GM21515 (cell line): ENCODE results near the gene ZDHHC18.

Experiments
- ATAC-seq: cut with Tn5 transposase; IDR thresholded peaks from one replicate; pipeline ENCODE4 v1.9.1; 2021; ENCODE audit not compliant: unreplicated experiment

Gene ZDHHC18, protein sequence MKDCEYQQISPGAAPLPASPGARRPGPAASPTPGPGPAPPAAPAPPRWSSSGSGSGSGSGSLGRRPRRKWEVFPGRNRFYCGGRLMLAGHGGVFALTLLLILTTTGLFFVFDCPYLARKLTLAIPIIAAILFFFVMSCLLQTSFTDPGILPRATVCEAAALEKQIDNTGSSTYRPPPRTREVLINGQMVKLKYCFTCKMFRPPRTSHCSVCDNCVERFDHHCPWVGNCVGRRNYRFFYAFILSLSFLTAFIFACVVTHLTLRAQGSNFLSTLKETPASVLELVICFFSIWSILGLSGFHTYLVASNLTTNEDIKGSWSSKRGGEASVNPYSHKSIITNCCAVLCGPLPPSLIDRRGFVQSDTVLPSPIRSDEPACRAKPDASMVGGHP

GRCh38 chr1:26826261-26827105 lies at the start of gene ZDHHC18:
ZDHHC18 (plus strand) TSS chr1:26826688; CDS start chr1:26826805, 117 bp downstream.
- ATAC-seq, result peak; percentile 59

- no peak for ATAC-seq
These were observed 47.3 kb upstream of the ZDHHC18 start for GRCh38 chr1:26779098-26779668.

DNA sequence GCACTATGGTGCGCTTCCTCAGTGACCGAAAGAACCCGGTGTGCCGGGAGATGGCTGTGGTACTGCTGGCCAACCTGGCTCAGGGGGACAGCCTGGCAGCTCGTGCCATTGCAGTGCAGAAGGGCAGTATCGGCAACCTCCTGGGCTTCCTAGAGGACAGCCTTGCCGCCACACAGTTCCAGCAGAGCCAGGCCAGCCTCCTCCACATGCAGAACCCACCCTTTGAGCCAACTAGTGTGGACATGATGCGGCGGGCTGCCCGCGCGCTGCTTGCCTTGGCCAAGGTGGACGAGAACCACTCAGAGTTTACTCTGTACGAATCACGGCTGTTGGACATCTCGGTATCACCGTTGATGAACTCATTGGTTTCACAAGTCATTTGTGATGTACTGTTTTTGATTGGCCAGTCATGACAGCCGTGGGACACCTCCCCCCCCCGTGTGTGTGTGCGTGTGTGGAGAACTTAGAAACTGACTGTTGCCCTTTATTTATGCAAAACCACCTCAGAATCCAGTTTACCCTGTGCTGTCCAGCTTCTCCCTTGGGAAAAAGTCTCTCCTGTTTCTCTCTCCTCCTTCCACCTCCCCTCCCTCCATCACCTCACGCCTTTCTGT lies 46.0 kb upstream of the ZDHHC18 start:
- no peak for ATAC-seq

DNA sequence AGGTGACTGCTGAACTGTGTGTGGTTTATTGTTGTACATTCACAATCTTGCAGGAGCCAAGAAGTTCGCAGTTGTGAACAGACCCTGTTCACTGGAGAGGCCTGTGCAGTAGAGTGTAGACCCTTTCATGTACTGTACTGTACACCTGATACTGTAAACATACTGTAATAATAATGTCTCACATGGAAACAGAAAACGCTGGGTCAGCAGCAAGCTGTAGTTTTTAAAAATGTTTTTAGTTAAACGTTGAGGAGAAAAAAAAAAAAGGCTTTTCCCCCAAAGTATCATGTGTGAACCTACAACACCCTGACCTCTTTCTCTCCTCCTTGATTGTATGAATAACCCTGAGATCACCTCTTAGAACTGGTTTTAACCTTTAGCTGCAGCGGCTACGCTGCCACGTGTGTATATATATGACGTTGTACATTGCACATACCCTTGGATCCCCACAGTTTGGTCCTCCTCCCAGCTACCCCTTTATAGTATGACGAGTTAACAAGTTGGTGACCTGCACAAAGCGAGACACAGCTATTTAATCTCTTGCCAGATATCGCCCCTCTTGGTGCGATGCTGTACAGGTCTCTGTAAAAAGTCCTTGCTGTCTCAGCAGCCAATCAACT lies 45.2 kb upstream of the ZDHHC18 start:
- ATAC-seq, result no peak

DNA sequence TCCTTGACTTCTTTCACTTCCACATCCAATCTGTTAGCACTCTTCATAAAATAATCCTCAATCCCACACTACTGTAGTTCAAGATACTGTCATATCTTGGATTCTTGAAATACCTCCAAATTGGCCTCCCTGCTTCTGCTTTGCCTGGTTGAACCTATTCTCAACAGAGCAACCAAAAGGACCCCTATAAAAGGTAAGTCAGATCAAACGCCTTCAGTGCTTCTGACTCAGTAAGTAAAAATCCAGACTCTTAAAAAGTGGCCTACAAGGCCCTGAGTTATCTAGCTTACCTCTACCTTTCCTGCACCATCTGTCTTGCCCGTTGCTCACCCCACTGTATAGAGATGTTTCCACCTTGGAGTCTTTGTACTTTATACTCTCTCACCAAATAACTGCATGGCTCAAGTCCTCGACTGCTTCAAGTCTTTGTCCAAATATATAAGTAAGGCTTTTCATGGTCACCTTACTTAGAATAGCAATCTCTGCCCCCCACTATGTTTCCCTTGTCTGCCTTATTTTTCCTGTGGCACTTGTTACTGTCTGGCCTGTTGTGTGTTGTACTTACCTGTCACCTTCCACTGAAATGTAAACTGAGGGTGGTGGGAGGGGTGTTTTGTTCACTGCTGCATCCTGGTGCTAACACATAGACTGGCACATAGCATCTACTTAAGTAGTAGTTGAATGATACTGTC lies 43.8 kb upstream of the ZDHHC18 start:
- no peak for ATAC-seq

DNA sequence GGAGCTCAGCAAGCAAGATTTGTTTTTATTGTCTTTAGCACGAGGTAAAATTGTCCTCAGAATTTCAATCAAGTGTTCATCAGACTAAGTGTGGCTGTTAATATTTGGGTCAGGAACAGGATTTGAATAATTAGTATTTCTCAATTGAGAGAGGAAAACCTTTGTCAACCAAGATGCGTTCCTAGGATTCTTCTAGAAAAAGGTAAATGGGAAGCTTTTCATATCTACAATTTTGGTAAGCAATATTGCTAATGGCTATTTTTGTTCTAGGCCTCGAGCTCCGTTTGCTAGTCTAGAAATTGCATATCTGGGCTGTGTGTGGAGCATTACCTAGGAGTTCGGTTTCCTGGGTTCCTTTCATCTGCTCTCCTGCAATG lies 42.9 kb upstream of the ZDHHC18 start:
- no peak for ATAC-seq

- no peak for ATAC-seq
These were observed 42.2 kb upstream of the ZDHHC18 start for GRCh38 chr1:26784023-26784871.

DNA sequence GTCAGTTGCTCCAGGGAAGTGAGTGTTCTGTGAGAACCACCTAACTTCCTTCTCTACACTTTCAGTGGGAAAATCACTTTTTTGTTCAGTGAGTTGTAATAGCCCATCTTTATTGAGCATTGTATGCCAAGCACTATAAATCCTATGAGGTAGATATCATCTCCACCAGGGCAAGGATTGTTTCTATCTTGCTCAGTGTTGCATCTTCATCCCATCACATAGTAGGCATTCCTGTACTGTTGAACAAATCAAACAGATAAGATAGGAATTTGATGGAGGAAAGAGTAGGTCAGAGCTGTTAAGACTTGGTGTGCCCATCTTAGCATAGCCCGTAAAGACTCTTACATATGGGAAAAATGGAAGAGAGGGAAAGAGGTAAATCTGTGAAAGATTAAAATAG lies 41.6 kb upstream of the ZDHHC18 start:
- no peak for ATAC-seq

GRCh38 chr1:26785611-26786436 lies 40.7 kb upstream of the ZDHHC18 start:
- ATAC-seq, result no peak

DNA sequence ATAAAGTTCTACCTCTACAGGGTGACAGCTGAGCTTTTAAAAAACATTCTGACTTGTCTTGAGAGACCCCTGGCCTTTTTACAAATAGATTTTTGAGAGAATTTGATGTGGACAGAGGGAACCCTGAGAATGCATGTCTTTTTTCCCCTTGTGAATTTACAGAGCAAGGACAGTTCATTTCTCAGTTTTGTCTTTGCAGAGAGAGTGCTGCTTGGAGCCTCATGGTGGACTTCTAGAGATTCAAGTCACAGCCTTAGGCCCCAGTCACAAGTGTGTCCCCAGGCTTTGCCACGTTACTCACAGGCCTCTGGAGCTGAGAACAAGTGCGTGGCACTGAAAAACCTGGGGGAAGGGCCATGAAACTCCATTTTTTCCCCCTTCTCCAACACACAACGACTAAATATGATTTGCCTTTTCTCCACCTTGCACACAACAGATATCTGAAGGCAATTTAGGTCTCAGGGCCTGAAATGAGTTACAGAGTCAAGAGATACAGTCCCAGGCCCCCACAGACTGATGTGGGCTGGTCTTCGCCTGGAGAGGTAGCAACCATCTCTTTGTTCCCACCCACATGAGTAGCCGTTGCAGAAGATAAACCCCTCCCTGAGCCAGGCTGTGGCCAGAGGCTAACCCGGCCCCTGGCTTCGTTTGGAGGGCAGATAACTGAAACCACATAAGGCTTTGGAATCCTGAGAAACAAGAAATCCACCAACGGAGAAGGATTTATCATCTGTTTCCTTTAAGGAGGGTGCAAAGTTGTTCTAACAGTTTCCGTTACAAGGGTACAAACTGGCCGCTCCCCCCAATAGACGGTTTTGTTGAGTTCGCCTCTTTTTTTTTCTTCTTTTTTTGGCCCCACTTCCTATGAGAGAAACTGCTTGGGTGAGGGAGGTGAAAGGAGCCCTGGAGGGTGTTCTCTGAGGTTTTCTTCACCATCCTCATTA lies 39.8 kb upstream of the ZDHHC18 start:
- no peak for ATAC-seq

DNA sequence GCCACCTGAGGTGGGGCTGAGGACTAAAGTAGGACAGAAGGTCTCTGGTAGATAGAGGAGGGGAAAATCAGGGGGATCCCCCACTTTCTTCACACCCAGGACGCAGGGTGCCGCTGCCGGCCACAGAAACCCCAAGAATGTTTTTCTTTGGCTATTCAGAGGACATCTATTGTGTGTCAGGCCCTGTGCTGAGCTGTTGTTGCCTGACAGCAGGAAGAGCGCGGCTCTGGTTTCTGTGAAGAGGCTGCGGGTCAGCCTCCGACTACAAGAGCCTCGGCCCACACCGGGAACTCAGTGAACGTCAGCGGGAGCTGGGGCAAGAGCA lies 39.1 kb upstream of the ZDHHC18 start:
- peak; percentile 47 for ATAC-seq

DNA sequence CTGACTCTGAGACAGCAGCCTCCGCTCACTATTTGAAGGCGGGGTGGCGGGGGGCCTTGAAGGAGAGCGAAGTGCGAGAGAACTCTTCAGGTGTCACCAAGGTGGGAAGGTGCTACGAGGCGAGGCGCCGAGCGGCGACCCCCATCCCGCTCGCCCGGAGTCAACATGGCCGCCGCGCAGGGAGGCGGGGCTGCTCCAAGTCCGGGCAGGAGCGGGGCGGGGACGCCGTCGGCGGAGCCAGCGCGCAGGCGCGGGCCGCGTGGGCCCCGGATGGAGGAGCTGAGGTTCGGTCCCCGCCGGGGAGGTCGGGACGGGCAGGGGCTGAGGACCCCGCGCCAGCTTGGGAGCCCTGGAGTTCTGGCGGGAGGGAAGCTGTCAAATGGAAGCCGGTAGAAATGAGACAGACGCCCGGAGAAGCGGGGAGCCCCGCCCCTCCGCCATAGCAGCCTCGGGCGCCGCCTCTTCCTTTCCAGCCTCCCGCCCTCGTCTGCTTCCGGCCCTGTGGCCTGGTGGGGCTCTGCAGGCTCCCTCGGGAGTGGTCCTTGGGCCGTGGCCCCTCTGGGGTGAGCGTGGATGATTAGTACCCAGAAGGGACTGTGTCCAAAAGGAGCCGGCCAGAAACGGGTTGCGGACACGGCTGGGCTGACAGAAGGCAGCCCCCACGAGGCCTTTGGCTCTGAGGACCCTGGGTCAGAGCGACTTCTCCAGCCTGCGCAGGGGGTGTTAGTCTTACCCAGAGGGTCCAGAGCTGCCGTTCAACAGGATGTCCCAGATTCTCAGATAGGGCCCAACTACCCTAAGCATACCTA lies 38.6 kb upstream of the ZDHHC18 start, which contains the start of gene PIGV:
TSS of gene PIGV (plus strand) at position 245 of the 809 bp plus-strand sequence. CDS start 2,866 bp downstream, outside the sequence.
- peak; percentile 55 for ATAC-seq

DNA sequence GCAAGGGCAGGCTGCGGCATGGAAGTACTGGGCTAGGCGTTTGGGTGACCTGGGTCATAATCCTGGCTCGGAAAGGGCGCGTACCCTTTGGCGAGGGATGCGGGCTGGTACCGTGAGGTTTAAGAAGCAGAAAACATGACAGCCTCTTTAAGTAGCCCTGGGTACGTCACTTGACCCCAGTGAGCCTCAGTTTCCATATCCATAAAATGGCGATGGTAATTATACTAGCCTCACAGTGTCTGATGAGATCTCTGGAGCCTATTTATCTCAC lies 38.0 kb upstream of the ZDHHC18 start:
- ATAC-seq, result no peak

DNA sequence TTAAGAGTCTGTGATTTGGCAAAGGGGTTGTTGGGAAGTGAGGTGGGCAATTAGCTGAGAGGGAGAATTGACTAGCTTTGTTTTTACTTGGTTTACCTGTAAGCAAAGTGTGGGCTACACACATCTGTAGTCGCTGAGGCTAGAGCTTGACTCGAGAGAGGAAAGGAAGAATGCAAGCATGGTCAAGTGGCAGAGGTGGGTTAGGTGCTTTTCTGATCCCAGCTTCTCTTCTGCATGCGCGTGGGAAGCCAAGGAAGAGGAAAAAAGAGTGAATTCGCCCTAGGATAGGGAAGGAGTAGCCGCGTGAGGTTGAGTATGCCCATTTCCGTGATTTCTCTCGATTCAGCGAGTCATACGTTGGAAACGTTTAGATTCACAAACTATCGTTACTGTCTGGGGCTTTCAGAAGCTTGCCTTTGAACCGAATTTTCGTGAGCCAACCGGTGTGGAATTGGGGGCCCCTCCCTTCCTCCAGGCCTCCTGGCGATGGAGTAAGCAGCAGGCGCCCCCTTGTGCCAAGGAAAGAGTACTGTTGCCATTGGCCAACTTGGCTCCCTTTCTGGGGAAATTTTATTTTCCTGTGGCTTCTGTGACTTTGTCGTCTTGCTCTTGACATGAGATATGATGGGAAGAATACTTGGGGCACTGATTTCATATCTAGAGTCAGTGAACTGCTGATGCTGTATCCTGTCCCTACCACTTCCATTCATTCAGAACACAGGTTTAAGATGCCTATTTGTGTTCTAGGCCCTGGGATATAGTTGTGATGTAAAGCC lies 37.5 kb upstream of the ZDHHC18 start:
- no peak for ATAC-seq

- ATAC-seq, result no peak
These were observed 36.9 kb upstream of the ZDHHC18 start for GRCh38 chr1:26789612-26789865.

GRCh38 chr1:26789931-26790330 lies 36.6 kb upstream of the ZDHHC18 start:
- ATAC-seq, result no peak
